BJ (cell line): ENCODE data around the gene FARP2. TPM values are rescaled to one million over a fixed set of nuclear protein-coding genes. Genes with fewer than 3 reads are reported as not detected.
A peak's percentile ranks its signal among the peaks of the same experiment; 100 is the strongest.
"Not testable (repeated sequence)": the region's sequence is repeated elsewhere in the genome, so short reads cannot be mapped to it uniquely, and the experiment has no call there.

Experiments
- CTCF ChIA-PET: fragments of 350-600 bp; formaldehyde crosslinking; extraction: SDS; loops from one replicate; lab custom pipeline; 2021; ENCODE audit warnings: antibody characterized with exemption, inconsistent platforms; lab: Yijun Ruan, JAX
- POLR2A ChIA-PET: fragments of 300-600 bp; sonication (Branson Sonifier 250); formaldehyde crosslinking; extraction: SDS; loops from one replicate; lab custom pipeline; 2021; ENCODE audit warnings: antibody characterized with exemption; lab: Charles Lee
- DNase-seq: peaks from one replicate; pipeline ENCODE4 v3.0.0-alpha.2; 2011; ENCODE audit warnings: low read depth
- H3K27me3 ChIP-seq: 2 replicates; pipeline ENCODE4 v1.6.0; 2011; ENCODE audit warnings: low read length; ENCODE audit not compliant: control insufficient read depth, insufficient read depth
- H3K36me3 ChIP-seq: 2 replicates; pipeline ENCODE4 v1.5.1; 2011; ENCODE audit warnings: low read length; ENCODE audit not compliant: control insufficient read depth, insufficient read depth
- H3K4me3 ChIP-seq: 2 replicates; pipeline ENCODE4 v1.5.1; 2011; ENCODE audit warnings: low read depth, mild to moderate bottlenecking, control low read depth, low read length
- CTCF ChIP-seq: IDR thresholded peaks from 2 replicates; pipeline ENCODE4 v1.5.1; 2011; ENCODE audit warnings: low read depth, mild to moderate bottlenecking, control low read depth, inconsistent platforms, low read length, moderate library complexity; ENCODE audit not compliant: insufficient read depth
- polyA plus RNA-seq: library from polyadenylated mRNA; depleted of rRNA; stranded (reverse); fragments of >200 nt; gene quantifications from 2 replicates; pipeline ENCODE4 v1.2.3, GENCODE V29; 2011

Gene FARP2
- polyA plus RNA-seq, 1 experiment, result 28.7 TPM

- DNase-seq, result no peak
- ChIA-PET POLR2A (no interaction called here), CTCF (interaction anchor here (1.3 to 1.7 kb wide), 3 partner anchors 27 to 535 kb away, joined by 3 to 5 read pairs (median 4); no protein-coding TSS in a partner anchor)
- H3K4me3 ChIP-seq, result no peak overlapping the region
- no peak for TF ChIP-seq CTCF
- H3K27me3 ChIP-seq, result no peaks in the 10 kb centered on the region
- H3K36me3 ChIP-seq, result peaks cover 3% of the 10 kb centered on the region; the same call in 1 of the 2 replicates
These were observed 30.4 kb downstream of the FARP2 start for GRCh38 chr2:241386519-241386918.

- Histone ChIP-seq H3K4me3 (no peak overlapping the region), H3K27me3 (no peaks in the 10 kb centered on the region), H3K36me3 (no peaks in the 10 kb centered on the region)
- POLR2A ChIA-PET, result no interaction called here
- CTCF ChIA-PET, result interaction anchor here (1.2 kb wide), 1 partner anchor 10 kb away, joined by 4 read pairs; no protein-coding TSS in a partner anchor
- no peak for DNase-seq
- TF ChIP-seq CTCF, result no peak
These were observed 33.6 kb downstream of the FARP2 start for GRCh38 chr2:241389697-241390096.

- DNase-seq, result no peak
- POLR2A ChIA-PET, result interaction anchor here (0.6 kb wide), 1 partner anchor 205 kb away, joined by 7 read pairs; no protein-coding TSS in a partner anchor
- H3K4me3 ChIP-seq, result no peak overlapping the region
- CTCF ChIA-PET, result interaction anchor here (1.2 kb wide), 1 partner anchor 9 kb away, joined by 4 read pairs; no protein-coding TSS in a partner anchor
- no peak for TF ChIP-seq CTCF
- H3K27me3 ChIP-seq, result no peaks in the 10 kb centered on the region
- no peaks in the 10 kb centered on the region for H3K36me3 ChIP-seq
These were observed 34.5 kb downstream of the FARP2 start for GRCh38 chr2:241390301-241391206.

GRCh38 chr2:241391892-241392665 lies 36.0 kb downstream of the FARP2 start:
- no peaks in the 10 kb centered on the region for H3K27me3 ChIP-seq
- CTCF ChIA-PET, result interaction anchor here (0.7 to 1.7 kb wide), 14 partner anchors 10 to 540 kb away, joined by 3 to 5 read pairs (median 3); partner anchors contain the start of gene FARP2
- TF ChIP-seq CTCF, result peak; percentile 74
- POLR2A ChIA-PET, result interaction anchor here (0.6 kb wide), 1 partner anchor 13 kb away, joined by 3 read pairs; no protein-coding TSS in a partner anchor
- DNase-seq, result no peak
- H3K4me3 ChIP-seq, result no peak overlapping the region
- H3K36me3 ChIP-seq, result no peaks in the 10 kb centered on the region

- CTCF ChIA-PET, result interaction anchor here (0.7 to 1.7 kb wide), 11 partner anchors 10 to 541 kb away, joined by 3 to 5 read pairs (median 3); partner anchors contain the start of gene FARP2
- POLR2A ChIA-PET, H3K27me3 ChIP-seq, H3K36me3 ChIP-seq, H3K4me3 ChIP-seq, DNase-seq: not testable (repeated sequence)
These were observed 36.7 kb downstream of the FARP2 start for GRCh38 chr2:241392753-241393152.
